ENCODE results near the gene IRF2BPL.

DNA sequence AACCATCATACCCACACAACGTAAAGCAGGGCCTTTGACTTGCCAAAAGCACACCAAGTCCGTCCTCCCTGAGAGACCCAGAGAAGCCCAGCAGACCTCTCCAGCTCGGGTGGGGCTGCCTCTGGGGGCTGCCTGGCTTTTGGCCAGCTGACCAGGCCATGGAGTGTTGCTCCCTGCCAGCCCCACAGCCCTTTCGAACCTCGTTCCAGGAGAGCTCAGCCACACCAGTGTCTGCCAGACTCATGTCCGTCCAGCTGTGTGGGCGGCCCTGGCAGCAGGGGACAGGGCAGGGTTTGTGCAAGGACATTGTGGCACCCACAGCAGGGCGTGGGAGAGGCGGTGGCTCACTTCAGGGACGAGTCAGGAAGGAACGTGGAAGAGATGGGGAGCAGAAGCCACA, 22.6 kb upstream of the IRF2BPL start:
- TF ChIP-seq, protein P1, sequence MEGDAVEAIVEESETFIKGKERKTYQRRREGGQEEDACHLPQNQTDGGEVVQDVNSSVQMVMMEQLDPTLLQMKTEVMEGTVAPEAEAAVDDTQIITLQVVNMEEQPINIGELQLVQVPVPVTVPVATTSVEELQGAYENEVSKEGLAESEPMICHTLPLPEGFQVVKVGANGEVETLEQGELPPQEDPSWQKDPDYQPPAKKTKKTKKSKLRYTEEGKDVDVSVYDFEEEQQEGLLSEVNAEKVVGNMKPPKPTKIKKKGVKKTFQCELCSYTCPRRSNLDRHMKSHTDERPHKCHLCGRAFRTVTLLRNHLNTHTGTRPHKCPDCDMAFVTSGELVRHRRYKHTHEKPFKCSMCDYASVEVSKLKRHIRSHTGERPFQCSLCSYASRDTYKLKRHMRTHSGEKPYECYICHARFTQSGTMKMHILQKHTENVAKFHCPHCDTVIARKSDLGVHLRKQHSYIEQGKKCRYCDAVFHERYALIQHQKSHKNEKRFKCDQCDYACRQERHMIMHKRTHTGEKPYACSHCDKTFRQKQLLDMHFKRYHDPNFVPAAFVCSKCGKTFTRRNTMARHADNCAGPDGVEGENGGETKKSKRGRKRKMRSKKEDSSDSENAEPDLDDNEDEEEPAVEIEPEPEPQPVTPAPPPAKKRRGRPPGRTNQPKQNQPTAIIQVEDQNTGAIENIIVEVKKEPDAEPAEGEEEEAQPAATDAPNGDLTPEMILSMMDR (IDR thresholded peaks at IDR 0.05): no peak
- TF ChIP-seq POLR2AphosphoS5 (IDR thresholded peaks at IDR 0.05): peak; percentile 10 to 18
- TF ChIP-seq POLR2A (IDR thresholded peaks at IDR 0.05; ENCODE audit: low read depth): no peak
